ENCODE data around the gene KRTCAP2.

DNA sequence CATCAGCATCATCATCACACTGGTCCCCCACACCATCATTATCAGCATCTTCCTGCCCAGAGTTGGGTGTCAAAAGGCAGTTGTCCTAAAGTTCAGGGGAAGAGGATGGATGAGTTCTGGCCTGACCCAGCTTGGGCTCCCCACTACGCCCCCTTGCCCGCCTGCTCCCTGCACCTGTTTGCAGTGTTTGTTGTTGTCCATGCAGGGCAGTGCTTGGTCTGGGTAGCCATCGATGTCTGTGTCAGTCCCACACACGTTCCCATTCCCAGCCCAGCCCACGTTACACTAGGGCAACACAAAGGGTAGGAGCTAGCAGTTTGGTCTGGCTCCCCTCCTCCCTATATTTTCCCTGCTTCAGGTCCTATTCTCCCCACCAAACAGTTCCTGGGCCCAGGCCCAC, 27.8 kb upstream of the KRTCAP2 start:
- TF ChIP-seq, protein P1, sequence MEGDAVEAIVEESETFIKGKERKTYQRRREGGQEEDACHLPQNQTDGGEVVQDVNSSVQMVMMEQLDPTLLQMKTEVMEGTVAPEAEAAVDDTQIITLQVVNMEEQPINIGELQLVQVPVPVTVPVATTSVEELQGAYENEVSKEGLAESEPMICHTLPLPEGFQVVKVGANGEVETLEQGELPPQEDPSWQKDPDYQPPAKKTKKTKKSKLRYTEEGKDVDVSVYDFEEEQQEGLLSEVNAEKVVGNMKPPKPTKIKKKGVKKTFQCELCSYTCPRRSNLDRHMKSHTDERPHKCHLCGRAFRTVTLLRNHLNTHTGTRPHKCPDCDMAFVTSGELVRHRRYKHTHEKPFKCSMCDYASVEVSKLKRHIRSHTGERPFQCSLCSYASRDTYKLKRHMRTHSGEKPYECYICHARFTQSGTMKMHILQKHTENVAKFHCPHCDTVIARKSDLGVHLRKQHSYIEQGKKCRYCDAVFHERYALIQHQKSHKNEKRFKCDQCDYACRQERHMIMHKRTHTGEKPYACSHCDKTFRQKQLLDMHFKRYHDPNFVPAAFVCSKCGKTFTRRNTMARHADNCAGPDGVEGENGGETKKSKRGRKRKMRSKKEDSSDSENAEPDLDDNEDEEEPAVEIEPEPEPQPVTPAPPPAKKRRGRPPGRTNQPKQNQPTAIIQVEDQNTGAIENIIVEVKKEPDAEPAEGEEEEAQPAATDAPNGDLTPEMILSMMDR (IDR thresholded peaks at IDR 0.05): no peak
- TF ChIP-seq POLR2A (IDR thresholded peaks at IDR 0.05; ENCODE audit: low read depth): no peak
